ENCODE measurements around the gene CENPF.

DNA sequence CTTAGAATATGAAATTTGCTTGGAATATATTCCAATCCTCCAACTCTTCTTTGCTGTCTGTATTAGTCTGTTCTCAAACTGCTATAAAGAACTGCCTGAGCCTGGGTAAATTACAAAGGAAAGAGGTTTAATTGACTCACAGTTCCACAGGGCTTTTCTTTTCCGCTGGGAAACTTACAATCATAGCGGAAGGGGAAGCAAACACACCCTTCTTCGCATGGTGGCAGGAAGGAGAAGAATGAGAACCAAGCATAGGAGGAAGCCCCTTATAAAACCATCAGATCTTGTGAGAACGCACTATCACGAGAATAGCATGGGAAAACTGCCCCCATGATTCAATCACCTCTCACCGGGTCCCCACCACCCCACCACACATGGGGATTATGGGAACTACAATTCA, 14.8 kb downstream of the CENPF start:
- TF ChIP-seq POLR2AphosphoS5 (IDR thresholded peaks at IDR 0.05; ENCODE audit: low read depth, low read length) (no peak), REST (IDR thresholded peaks at IDR 0.05; ENCODE audit: insufficient read depth in 1 of 2, low read depth in 2 of 2, low read length in 2 of 2) (no peak)
